ENCODE data around the gene GPC5. TPM values are rescaled to one million over a fixed set of nuclear protein-coding genes. Genes with fewer than 3 reads are reported as not detected.
"Not testable (repeated sequence)": the region's sequence is repeated elsewhere in the genome, so short reads cannot be mapped to it uniquely, and the experiment has no call there.

Gene GPC5
- total RNA-seq, 1 experiment from 2014 or later, result 0.07 TPM

- no peak for DNase-seq (ENCODE audit: extremely low read depth, low read depth)
Observed at GRCh38 chr13:92407858-92408257, 1009.4 kb downstream of the GPC5 start.

GRCh38 chr13:92412481-92412880 is 1014.1 kb downstream of the GPC5 start:
- DNase-seq (ENCODE audit: extremely low read depth, low read depth), result no peak

GRCh38 chr13:92412996-92413395 is 1014.6 kb downstream of the GPC5 start:
- no peak for DNase-seq (ENCODE audit: extremely low read depth, low read depth)

DNA sequence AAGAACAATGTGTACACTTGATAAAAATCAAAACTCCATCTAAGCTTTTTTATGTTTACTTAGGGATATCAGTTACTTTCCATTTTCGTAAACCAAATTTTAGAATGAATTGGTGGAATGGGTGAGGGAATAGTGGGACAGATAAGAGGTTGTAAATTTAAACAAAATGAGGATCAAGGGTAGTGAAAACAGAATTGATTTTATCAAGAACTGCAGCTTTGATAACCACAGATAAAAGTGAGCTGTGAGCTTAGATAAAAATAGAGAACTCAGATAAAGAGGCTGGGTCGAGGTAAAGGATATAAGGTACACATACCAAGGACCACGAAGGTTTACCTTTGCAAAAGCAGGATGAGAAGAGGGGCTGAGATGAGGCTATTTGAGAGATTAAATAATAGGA is 1015.0 kb downstream of the GPC5 start:
- DNase-seq (ENCODE audit: extremely low read depth, low read depth), result no peak

DNA sequence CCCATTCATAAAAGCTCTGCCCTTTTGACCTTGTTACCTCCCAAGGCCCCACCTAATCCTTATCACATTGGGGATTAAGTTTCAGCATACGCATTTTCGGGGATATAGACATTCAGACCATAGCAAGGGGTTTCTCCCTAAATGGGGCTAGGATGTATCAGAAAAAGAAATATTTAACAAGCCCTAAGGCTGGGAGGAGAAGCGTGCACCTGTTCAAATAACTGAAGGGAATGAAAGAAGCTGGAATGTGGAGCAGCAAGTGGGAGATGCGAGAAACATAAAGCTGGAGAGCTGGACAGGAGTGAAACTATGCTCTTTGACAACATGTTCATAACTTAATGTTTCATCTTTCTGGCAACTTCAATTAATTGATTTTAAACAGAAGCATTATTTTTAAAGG is 1016.4 kb downstream of the GPC5 start:
- DNase-seq (ENCODE audit: extremely low read depth, low read depth), result no peak

DNA sequence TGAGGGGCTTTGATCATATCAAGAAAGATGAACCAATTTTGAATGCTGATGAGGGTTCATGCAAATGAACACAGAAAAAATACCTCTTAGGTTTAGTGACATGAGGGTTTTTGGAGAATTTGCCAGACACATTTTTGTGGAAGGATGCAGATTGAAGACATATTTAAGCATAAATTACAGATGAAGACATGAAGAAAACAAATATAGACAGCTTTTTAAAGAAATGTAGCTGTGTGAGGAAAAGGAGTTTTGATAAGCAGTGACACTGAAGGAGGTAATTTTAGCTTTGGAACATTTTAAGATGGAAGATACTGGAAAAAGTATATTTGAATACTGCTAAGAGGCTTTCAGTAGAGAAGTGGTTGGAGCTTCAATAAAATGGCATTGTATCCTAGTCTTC is 1017.4 kb downstream of the GPC5 start:
- no peak for DNase-seq (ENCODE audit: extremely low read depth, low read depth)

DNA sequence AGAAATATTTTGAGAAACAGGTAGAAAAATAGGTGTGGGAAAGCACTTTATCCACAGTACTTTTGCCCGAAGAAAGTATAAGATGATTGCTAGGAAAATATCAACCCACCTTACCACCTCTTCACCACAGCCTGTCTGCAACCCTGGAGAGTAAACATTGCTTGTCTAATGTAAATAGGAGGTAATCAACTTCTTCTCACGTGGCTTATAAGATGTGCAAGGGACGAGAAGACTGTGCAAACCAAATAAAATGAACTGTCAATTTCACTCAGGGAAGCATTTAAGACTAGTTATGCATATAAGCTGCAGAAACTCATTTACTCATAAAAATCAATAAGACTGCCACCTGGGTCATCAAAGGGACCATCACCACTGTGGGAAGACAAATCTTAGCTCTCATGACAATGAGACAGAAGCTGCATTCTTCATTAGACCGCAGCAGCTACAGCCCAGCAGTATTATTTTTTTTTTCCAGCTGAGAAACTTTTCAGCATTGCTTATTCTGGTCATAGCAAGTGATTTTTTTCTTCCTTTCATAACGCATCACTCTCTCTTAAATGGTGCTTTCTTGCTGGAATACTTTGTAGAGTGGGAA is 1020.5 kb downstream of the GPC5 start:
- DNase-seq (ENCODE audit: extremely low read depth, low read depth), result no peak

DNA sequence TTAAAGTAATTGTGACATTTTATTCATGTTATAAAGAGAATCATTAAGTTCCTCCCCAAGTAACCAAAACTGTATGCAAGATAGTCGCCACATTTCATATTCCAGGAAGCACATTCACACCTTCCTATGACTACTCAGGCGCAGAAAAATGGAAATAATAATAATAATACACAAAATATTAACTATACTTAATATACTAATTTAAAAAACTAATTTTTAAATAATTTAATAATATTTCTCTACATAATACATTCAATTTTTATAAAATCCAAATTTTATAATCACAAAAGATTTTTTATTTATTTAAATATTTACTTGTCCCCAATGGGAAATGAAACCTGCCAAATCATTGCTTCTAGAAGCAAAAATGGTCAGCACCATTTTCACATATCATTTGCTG is 1030.8 kb downstream of the GPC5 start:
- DNase-seq (ENCODE audit: extremely low read depth, low read depth), result no peak

DNA sequence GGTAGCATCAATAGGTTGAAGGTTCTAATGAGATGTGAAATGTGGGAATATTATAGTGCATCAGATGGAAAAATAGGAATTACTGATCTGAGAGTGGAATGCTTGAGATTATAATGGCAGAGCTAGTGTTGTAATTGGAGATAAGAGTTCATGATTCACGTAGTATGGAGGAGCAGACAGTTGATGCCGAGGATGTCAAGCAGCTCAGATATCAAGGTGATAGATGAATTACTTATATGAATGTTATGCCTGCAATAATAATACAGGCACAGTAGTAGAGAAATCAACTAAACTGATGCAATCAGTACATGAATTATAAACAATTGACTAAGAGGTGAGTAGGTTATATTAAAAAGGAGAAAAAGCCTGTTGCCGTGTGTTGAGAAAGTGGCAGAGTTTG is 1035.0 kb downstream of the GPC5 start:
- DNase-seq (ENCODE audit: extremely low read depth, low read depth), result no peak

DNA sequence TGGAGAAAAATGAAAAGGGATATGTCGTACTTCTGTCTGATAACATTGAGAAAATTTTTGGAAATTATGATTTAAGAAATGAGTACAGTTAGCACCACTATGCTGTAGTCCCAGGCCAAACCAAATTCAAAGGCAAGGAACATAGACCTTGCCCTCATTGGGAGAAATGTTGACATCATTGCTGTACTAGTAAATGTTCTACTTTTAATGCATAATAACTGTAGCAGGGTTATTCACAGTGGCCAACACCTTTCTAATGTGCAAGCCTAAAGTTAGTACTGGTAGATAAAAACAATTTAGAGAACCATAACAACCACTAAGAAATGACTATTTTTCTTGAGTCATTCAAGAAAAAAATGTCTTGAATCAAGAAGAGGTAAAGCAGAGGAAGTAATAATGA is 1035.5 kb downstream of the GPC5 start:
- no peak for DNase-seq (ENCODE audit: extremely low read depth, low read depth)

GRCh38 chr13:92436924-92437323 is 1038.5 kb downstream of the GPC5 start:
- no peak for DNase-seq (ENCODE audit: extremely low read depth, low read depth)

DNA sequence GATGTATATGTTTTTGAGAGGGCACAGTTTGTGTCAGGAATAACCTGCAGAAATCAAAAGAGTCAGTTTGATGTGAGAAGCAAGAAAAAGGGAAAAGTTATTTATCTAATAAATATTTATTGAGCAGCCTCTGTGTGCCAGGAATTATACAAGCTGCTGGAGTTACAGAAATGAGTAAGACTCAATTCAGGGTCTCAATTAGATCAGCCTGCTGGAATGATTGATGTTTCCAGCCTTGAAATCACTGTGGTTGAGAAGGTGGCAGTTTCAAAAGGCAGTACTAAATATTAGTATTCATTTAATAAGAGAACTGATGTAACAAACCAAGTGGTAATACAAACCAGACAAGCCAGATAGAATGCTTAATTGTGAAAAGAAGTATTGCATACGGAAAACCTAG is 1045.8 kb downstream of the GPC5 start:
- no peak for DNase-seq (ENCODE audit: extremely low read depth, low read depth)

- no peak for DNase-seq (ENCODE audit: extremely low read depth, low read depth)
Observed at GRCh38 chr13:92451060-92451459, 1052.6 kb downstream of the GPC5 start.

DNA sequence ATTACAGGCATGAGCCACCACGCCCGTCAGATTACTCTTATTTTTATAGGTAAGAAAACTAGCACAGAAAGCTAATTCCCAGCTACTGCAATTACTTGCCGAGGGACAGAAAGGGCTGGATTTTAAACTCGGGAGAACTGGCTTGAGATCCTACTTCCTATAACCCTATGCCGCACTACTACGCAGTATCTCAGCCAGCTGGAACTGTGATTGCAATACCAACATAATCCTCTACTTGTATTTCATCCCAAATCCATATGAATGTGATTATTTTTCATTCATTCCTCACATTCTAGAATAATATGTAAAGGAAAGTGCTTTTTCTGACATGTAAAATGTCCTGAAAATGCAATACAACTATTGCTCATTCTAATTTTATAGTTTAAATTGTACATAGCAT is 1054.4 kb downstream of the GPC5 start:
- DNase-seq (ENCODE audit: extremely low read depth, low read depth), result no peak

GRCh38 chr13:92459306-92459705 is 1060.9 kb downstream of the GPC5 start:
- no peak for DNase-seq (ENCODE audit: extremely low read depth, low read depth)

DNA sequence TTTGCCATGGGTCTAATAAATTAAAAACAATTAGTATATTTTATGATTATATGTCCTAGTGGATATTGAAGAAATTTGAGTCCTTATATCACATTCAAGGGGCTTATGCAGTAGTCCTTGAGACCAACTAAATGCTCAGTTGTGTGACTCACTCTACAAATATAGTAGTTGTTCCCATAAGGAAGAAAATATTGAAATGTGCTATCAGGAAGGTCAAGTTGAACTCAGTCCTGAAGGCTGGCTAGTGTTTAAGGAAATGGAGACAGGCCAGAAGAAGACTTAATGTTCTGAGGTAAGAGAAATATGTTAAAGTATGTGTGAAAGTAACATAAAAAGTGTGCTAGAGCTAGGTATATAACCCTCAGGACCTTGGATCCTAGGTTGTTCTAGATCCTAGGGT is 1062.1 kb downstream of the GPC5 start:
- DNase-seq (ENCODE audit: extremely low read depth, low read depth), result no peak

GRCh38 chr13:92461402-92461801 is 1063.0 kb downstream of the GPC5 start:
- no peak for DNase-seq (ENCODE audit: extremely low read depth, low read depth)

DNA sequence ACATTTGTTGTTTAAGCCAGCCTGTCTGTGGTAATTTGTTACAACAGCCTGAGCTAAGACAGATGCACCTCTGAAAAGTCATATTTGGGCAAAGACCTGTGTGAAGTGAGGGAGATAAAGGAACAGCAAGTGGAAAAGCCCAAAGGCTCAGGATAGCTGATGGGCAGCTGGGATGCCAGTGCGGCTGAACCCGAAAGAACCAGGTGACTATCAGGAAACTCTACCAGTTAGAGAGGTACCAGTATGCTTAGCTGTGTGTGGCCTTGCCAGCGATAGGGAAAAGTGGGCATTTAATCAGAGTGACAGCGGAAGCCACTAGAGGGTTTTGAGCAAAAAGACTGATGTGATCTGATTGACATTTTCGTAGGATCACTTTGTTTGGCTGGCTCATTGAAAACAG is 1063.4 kb downstream of the GPC5 start:
- DNase-seq (ENCODE audit: extremely low read depth, low read depth), result no peak

DNA sequence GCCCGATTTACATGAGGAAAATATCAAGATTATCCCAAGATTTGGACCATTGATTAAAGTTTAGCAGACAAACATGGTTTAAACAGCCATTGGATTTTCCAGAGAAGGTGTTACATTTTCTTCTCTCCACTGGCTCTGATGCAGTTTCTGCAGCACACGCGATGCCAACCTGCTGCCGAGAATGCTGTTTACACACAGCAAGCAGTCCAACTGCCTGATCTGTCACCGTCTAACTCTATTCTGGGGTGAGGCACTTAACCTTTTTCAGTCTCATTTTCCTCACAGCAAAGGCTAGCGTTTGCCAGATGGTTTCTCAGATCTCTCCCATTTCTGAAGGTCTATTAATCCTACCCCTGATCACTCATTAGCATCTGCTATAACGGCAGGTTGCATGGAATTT is 1064.7 kb downstream of the GPC5 start:
- DNase-seq (ENCODE audit: extremely low read depth, low read depth), result no peak

GRCh38 chr13:92473765-92474475 is 1075.5 kb downstream of the GPC5 start:
- no peak for DNase-seq (ENCODE audit: extremely low read depth, low read depth)

DNA sequence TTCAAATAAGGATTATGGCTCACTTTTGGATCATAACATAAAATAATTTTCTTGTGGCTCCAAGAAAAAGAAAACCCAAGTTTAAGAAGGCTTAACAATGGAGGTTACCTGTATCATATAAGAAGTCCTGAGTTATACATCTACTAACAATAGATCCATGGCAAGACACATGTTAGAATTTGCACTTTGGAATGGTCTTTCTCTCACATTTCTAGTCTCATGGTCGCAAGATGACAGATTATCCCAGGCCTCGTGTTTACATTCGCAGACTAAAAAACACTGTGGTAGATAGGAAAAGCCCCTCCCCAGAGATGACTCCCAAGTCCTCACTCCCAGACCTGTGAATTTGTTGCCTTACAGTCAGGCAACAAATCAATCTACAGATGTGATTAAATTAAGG is 1082.0 kb downstream of the GPC5 start:
- no peak for DNase-seq (ENCODE audit: extremely low read depth, low read depth)

- not testable (repeated sequence) for DNase-seq (ENCODE audit: extremely low read depth, low read depth)
Observed at GRCh38 chr13:92482790-92483189, 1084.4 kb downstream of the GPC5 start.

DNA sequence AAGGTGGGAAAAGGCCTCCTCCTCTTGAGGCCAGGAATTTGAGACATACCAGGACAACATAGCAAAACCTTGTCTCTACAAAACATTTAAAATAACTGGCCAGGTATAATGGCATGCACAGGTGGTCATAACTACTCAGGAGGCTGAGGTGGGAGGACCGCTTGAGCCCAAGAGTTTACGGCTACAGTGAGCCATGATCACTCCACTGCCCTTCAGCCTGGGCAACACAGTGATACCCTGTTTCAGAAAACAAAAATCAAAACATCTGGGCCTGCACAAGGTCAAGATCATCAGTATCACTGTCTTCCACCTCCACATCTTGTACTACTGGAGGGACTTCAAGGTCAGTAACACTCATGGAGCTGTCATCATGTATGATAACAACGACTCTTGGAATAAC is 1085.5 kb downstream of the GPC5 start:
- no peak for DNase-seq (ENCODE audit: extremely low read depth, low read depth)
